MG63 (cell line): ENCODE measurements around the gene TPRX1. TPM values are rescaled to one million over a fixed set of nuclear protein-coding genes. Genes with fewer than 3 reads are reported as not detected.
"Not testable (repeated sequence)": the region's sequence is repeated elsewhere in the genome, so short reads cannot be mapped to it uniquely, and the experiment has no call there.

Source experiments
- DNase-seq: peaks from one replicate; pipeline ENCODE4 v3.0.0-alpha.2; 2020
- H3K27me3 ChIP-seq: fragments of 250-450 bp; sonication (Bioruptor Pico); 2 replicates; pipeline ENCODE4 v1.5.1; 2020; ENCODE audit warnings: mild to moderate bottlenecking, moderate library complexity
- H3K36me3 ChIP-seq: fragments of 250-450 bp; sonication (Bioruptor Pico); 2 replicates; pipeline ENCODE4 v1.5.1; 2020; ENCODE audit warnings: mild to moderate bottlenecking, moderate library complexity
- H3K4me3 ChIP-seq: fragments of 250-450 bp; sonication (Bioruptor Pico); 2 replicates; pipeline ENCODE4 v1.5.1; 2020; ENCODE audit warnings: mild to moderate bottlenecking, moderate library complexity
- H3K9me3 ChIP-seq: fragments of 250-450 bp; sonication (Bioruptor Pico); 2 replicates; pipeline ENCODE4 v1.5.1; 2020; ENCODE audit warnings: mild to moderate bottlenecking, moderate library complexity
- total RNA-seq: library from RNA; depleted of rRNA; stranded (reverse); fragments of >200 nt; shearing (Covaris generic); gene quantifications from 2 replicates; pipeline ENCODE4 v1.2.3, GENCODE V29; 2014; ENCODE audit warnings: low replicate concordance

TPRX1 gene
- total RNA-seq, 1 experiment from 2014 or later: not detected

GRCh38 chr19:47780215-47780551 is 24.2 kb downstream of the TPRX1 start:
- DNase-seq: no peak
- Histone ChIP-seq H3K9me3 (no peaks in the 10 kb centered on the region; the same call in 1 of the 2 replicates), H3K36me3 (peaks cover 25% of the 10 kb centered on the region), H3K4me3 (no peak overlapping the region), H3K27me3 (no peaks in the 10 kb centered on the region)

- H3K9me3 ChIP-seq: no peaks in the 10 kb centered on the region; the same call in 1 of the 2 replicates
- H3K36me3 ChIP-seq: peaks cover 23% of the 10 kb centered on the region
- H3K27me3 ChIP-seq: no peaks in the 10 kb centered on the region
- H3K4me3 ChIP-seq: peak overlapping the region; percentile 80
- no peak for DNase-seq
Measured at GRCh38 chr19:47779524-47780214, 24.7 kb downstream of the TPRX1 start.

GRCh38 chr19:47778954-47779351 is 25.4 kb downstream of the TPRX1 start:
- Histone ChIP-seq H3K27me3 (no peaks in the 10 kb centered on the region), H3K9me3 (no peaks in the 10 kb centered on the region; the same call in 1 of the 2 replicates), H3K4me3 (peak overlapping the region; percentile 80), H3K36me3 (peaks cover 16% of the 10 kb centered on the region)
- no peak for DNase-seq

- Histone ChIP-seq H3K27me3 (no peaks in the 10 kb centered on the region), H3K36me3 (peaks cover 13% of the 10 kb centered on the region), H3K9me3 (no peaks in the 10 kb centered on the region; the same call in 1 of the 2 replicates), H3K4me3 (peak within 1 kb of the TSS; percentile 80)
- DNase-seq: peak; percentile 72
Measured at GRCh38 chr19:47778049-47778953, 26.1 kb downstream of the TPRX1 start, which contains the start of gene SELENOW. Gene SELENOW (plus strand): TSS chr19:47778703. CDS start chr19:47778786, 83 bp downstream.

GRCh38 chr19:47777245-47778048 is 26.9 kb downstream of the TPRX1 start:
- Histone ChIP-seq H3K36me3 (peaks cover 13% of the 10 kb centered on the region), H3K4me3 (peak overlapping the region; percentile 80)
- H3K9me3 ChIP-seq, H3K27me3 ChIP-seq, DNase-seq: not testable (repeated sequence)

GRCh38 chr19:47776568-47776967 is 27.8 kb downstream of the TPRX1 start:
- Histone ChIP-seq H3K9me3 (no peaks in the 10 kb centered on the region; the same call in 1 of the 2 replicates), H3K27me3 (no peaks in the 10 kb centered on the region), H3K4me3 (no peak overlapping the region), H3K36me3 (peaks cover 9% of the 10 kb centered on the region)
- no peak for DNase-seq

GRCh38 chr19:47771291-47771690 is 33.1 kb downstream of the TPRX1 start:
- not testable (repeated sequence) for DNase-seq, H3K27me3 ChIP-seq, H3K9me3 ChIP-seq, H3K36me3 ChIP-seq, H3K4me3 ChIP-seq

GRCh38 chr19:47769534-47769933 is 34.8 kb downstream of the TPRX1 start:
- H3K36me3 ChIP-seq: no peaks in the 10 kb centered on the region
- H3K27me3 ChIP-seq: no peaks in the 10 kb centered on the region
- H3K4me3 ChIP-seq: no peak overlapping the region
- DNase-seq: no peak
- no peaks in the 10 kb centered on the region for H3K9me3 ChIP-seq

GRCh38 chr19:47768604-47769003 is 35.7 kb downstream of the TPRX1 start:
- no peak overlapping the region for H3K4me3 ChIP-seq
- H3K36me3 ChIP-seq: no peaks in the 10 kb centered on the region
- no peak for DNase-seq
- no peaks in the 10 kb centered on the region for H3K27me3 ChIP-seq
- H3K9me3 ChIP-seq: no peaks in the 10 kb centered on the region

GRCh38 chr19:47767349-47767748 is 37.0 kb downstream of the TPRX1 start:
- no peak for DNase-seq
- Histone ChIP-seq H3K9me3 (no peaks in the 10 kb centered on the region), H3K4me3 (no peak overlapping the region), H3K36me3 (no peaks in the 10 kb centered on the region), H3K27me3 (no peaks in the 10 kb centered on the region)

- no peaks in the 10 kb centered on the region for H3K9me3 ChIP-seq
- H3K36me3 ChIP-seq: no peaks in the 10 kb centered on the region
- H3K27me3 ChIP-seq: no peaks in the 10 kb centered on the region
- DNase-seq: no peak
- no peak overlapping the region for H3K4me3 ChIP-seq
Measured at GRCh38 chr19:47766670-47767069, 37.7 kb downstream of the TPRX1 start.

- Histone ChIP-seq H3K36me3 (no peaks in the 10 kb centered on the region), H3K27me3 (no peaks in the 10 kb centered on the region), H3K9me3 (no peaks in the 10 kb centered on the region), H3K4me3 (no peak overlapping the region)
- DNase-seq: no peak
Measured at GRCh38 chr19:47766359-47766620, 38.1 kb downstream of the TPRX1 start.

- peak; percentile 31 for DNase-seq
- no peaks in the 10 kb centered on the region for H3K27me3 ChIP-seq
- no peaks in the 10 kb centered on the region for H3K9me3 ChIP-seq
- no peak overlapping the region for H3K4me3 ChIP-seq
- H3K36me3 ChIP-seq: no peaks in the 10 kb centered on the region
Measured at GRCh38 chr19:47765523-47766358, 38.6 kb downstream of the TPRX1 start.

- not testable (repeated sequence) for H3K4me3 ChIP-seq, DNase-seq, H3K27me3 ChIP-seq, H3K9me3 ChIP-seq, H3K36me3 ChIP-seq
Measured at GRCh38 chr19:47764705-47765104, 39.6 kb downstream of the TPRX1 start.

- Histone ChIP-seq H3K9me3 (no peaks in the 10 kb centered on the region), H3K4me3 (no peak overlapping the region), H3K27me3 (no peaks in the 10 kb centered on the region), H3K36me3 (peaks cover 14% of the 10 kb centered on the region)
- no peak for DNase-seq
Measured at GRCh38 chr19:47762615-47763308, 41.6 kb downstream of the TPRX1 start.

GRCh38 chr19:47762151-47762550 is 42.2 kb downstream of the TPRX1 start:
- H3K36me3 ChIP-seq: peaks cover 20% of the 10 kb centered on the region
- H3K27me3 ChIP-seq: no peaks in the 10 kb centered on the region
- no peak for DNase-seq

More at GRCh38 chr19:47762151-47762550, 42.2 kb downstream of the TPRX1 start:
- Histone ChIP-seq H3K9me3 (no peaks in the 10 kb centered on the region), H3K4me3 (no peak overlapping the region)
